Prostate gland (tissue), 2 donors: Measurements from ENCODE around the gene SLC7A6OS.

ENCODE experiments used
- POLR2A ChIP-seq: fragments of 450-650 bp; IDR thresholded peaks from one replicate; pipeline ENCODE4 v1.6.1; 2016; ENCODE audit warnings: antibody characterized with exemption, mild to moderate bottlenecking
- POLR2AphosphoS5 ChIP-seq: sonication (generic); formaldehyde crosslinking; IDR thresholded peaks from one replicate; pipeline ENCODE4 v1.6.1; 2017; ENCODE audit warnings: antibody characterized with exemption
- TF ChIP-seq, protein P1 (sequence below), 4 experiments: fragments of 200-600 bp in 2 of 4; fragments of 450-650 bp in 2 of 4; sonication (generic) in 2 of 4; IDR thresholded peaks; 1 replicate in 3 of 4; 2 replicates in 1 of 4; pipeline ENCODE4 v1.5.1; 2016 to 2019; ENCODE audit warnings: antibody characterized with exemption in 4 of 4, mild to moderate bottlenecking in 2 of 4, moderate library complexity in 2 of 4

- TF ChIP-seq POLR2AphosphoS5 (no peak), POLR2A (no peak)
- TF ChIP-seq, protein P1, sequence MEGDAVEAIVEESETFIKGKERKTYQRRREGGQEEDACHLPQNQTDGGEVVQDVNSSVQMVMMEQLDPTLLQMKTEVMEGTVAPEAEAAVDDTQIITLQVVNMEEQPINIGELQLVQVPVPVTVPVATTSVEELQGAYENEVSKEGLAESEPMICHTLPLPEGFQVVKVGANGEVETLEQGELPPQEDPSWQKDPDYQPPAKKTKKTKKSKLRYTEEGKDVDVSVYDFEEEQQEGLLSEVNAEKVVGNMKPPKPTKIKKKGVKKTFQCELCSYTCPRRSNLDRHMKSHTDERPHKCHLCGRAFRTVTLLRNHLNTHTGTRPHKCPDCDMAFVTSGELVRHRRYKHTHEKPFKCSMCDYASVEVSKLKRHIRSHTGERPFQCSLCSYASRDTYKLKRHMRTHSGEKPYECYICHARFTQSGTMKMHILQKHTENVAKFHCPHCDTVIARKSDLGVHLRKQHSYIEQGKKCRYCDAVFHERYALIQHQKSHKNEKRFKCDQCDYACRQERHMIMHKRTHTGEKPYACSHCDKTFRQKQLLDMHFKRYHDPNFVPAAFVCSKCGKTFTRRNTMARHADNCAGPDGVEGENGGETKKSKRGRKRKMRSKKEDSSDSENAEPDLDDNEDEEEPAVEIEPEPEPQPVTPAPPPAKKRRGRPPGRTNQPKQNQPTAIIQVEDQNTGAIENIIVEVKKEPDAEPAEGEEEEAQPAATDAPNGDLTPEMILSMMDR (IDR thresholded peaks at IDR 0.05) = no peak
Observed at GRCh38 chr16:68282064-68282452, 28.7 kb downstream of the SLC7A6OS start.
